Measurements from ENCODE around the gene IFNA5. TPM values are rescaled to one million over a fixed set of nuclear protein-coding genes. Genes with fewer than 3 reads are reported as not detected.

The IFNA5 gene
- total RNA-seq, 1 experiment from 2014 or later: not detected

GRCh38 chr9:21286659-21287058, 18.5 kb downstream of the IFNA5 start:
- ATAC-seq (no peak), DNase-seq (ENCODE audit: low read depth, low spot score) (no peak)
- ChIA-PET RAD21 (ENCODE audit: low non-redundant PET in 1 of 2, low total read pairs in 2 of 2, uncharacterized antibody in 2 of 2, unreplicated experiment in 2 of 2) (no interaction called here), CTCF (no interaction called here), POLR2A (no interaction called here)
- intact Hi-C loops (cut with micrococcal nuclease): no loop called here
- H3K79me2 ChIP-seq (ENCODE audit: insufficient read depth, low read length): no peaks in the 10 kb centered on the region
- H3K36me3 ChIP-seq (ENCODE audit: control insufficient read depth in 1 of 2, insufficient read depth in 2 of 2, low read length in 2 of 2): no peaks in the 10 kb centered on the region
- no peak overlapping the region for H3K4me2 ChIP-seq (ENCODE audit: low read length)
- H2AFZ ChIP-seq (ENCODE audit: low read depth, low read length, poor library complexity, severe bottlenecking): no peak overlapping the region
- no TSS peak for BruUV-seq (replicated peaks)
- no peak overlapping the region for H3K4me3 ChIP-seq (replicated peaks in 1 of 2; ENCODE audit: low read depth in 1 of 2, low read length in 2 of 2)
- no peak overlapping the region for H3K27ac ChIP-seq (ENCODE audit: low read depth, low read length)
- 0 out of 2 replicates have a peak, but pooled peaks cover 3% of the 10 kb centered on the region for H3K27me3 ChIP-seq (ENCODE audit: insufficient read depth, low read length)
- H3K9ac ChIP-seq (ENCODE audit: low read length): no peak overlapping the region
- TF ChIP-seq ATF3 (IDR thresholded peaks at IDR 0.05): no peak
- TF ChIP-seq FOSL1 (IDR thresholded peaks at IDR 0.05; ENCODE audit: low read depth): no peak
- no peak for TF ChIP-seq POLR2AphosphoS5 (IDR thresholded peaks at IDR 0.05; ENCODE audit: low read depth, low read length)
- TF ChIP-seq CBX3 (IDR thresholded peaks at IDR 0.05; ENCODE audit: low read depth): no peak
- no peak for TF ChIP-seq RAD21 (IDR thresholded peaks at IDR 0.05; ENCODE audit: low read depth)
- no peak for TF ChIP-seq SIN3A (IDR thresholded peaks at IDR 0.05; ENCODE audit: low read depth)
- no peak for TF ChIP-seq YY1 (IDR thresholded peaks at IDR 0.05; ENCODE audit: extremely low read depth, insufficient replicate concordance, low read depth, low read length)
- TF ChIP-seq CEBPB (IDR thresholded peaks at IDR 0.05; ENCODE audit: low read depth): no peak
- no peak for TF ChIP-seq SP1 (IDR thresholded peaks at IDR 0.05; ENCODE audit: low read depth)
- TF ChIP-seq POLR2A (IDR thresholded peaks at IDR 0.05; ENCODE audit: borderline replicate concordance, extremely low read depth, insufficient read depth, insufficient read length): no peak
- TF ChIP-seq EGR1 (IDR thresholded peaks at IDR 0.05; ENCODE audit: low read depth): no peak
- H4K20me1 ChIP-seq (ENCODE audit: insufficient read depth): no peaks in the 10 kb centered on the region
- no peaks in the 10 kb centered on the region for H3K9me3 ChIP-seq (ENCODE audit: control insufficient read depth in 1 of 2, insufficient read depth in 1 of 2, low read depth in 1 of 2, low read length in 2 of 2)
- H3K4me1 ChIP-seq (ENCODE audit: control insufficient read depth in 1 of 2, insufficient read depth in 2 of 2, low read length in 2 of 2): no peaks in the 10 kb centered on the region
- no peaks in the 10 kb centered on the region for H3K9me2 ChIP-seq (ENCODE audit: insufficient read depth)

- intact Hi-C loops (cut with micrococcal nuclease): no loop called here
- Histone ChIP-seq H3K36me3 (ENCODE audit: control insufficient read depth in 1 of 2, insufficient read depth in 2 of 2, low read length in 2 of 2) (no peaks in the 10 kb centered on the region), H3K4me3 (replicated peaks in 1 of 2; ENCODE audit: low read depth in 1 of 2, low read length in 2 of 2) (no peak overlapping the region), H3K27ac (ENCODE audit: low read depth, low read length) (no peak overlapping the region), H3K9me2 (ENCODE audit: insufficient read depth) (no peaks in the 10 kb centered on the region), H3K79me2 (ENCODE audit: insufficient read depth, low read length) (no peaks in the 10 kb centered on the region), H3K9me3 (ENCODE audit: control insufficient read depth in 1 of 2, insufficient read depth in 1 of 2, low read depth in 1 of 2, low read length in 2 of 2) (no peaks in the 10 kb centered on the region), H4K20me1 (ENCODE audit: insufficient read depth) (no peaks in the 10 kb centered on the region), H3K27me3 (ENCODE audit: insufficient read depth, low read length) (0 out of 2 replicates have a peak, but pooled peaks cover 3% of the 10 kb centered on the region), H3K4me2 (ENCODE audit: low read length) (no peak overlapping the region), H3K9ac (ENCODE audit: low read length) (no peak overlapping the region), H2AFZ (ENCODE audit: low read depth, low read length, poor library complexity, severe bottlenecking) (no peak overlapping the region), H3K4me1 (ENCODE audit: control insufficient read depth in 1 of 2, insufficient read depth in 2 of 2, low read length in 2 of 2) (no peaks in the 10 kb centered on the region)
- no TSS peak for BruUV-seq (replicated peaks)
- DNase-seq (ENCODE audit: low read depth, low spot score) (no peak), ATAC-seq (no peak)
- CTCF ChIA-PET: no interaction called here
- RAD21 ChIA-PET (ENCODE audit: low non-redundant PET in 1 of 2, low total read pairs in 2 of 2, uncharacterized antibody in 2 of 2, unreplicated experiment in 2 of 2): no interaction called here
- POLR2A ChIA-PET: no interaction called here
- no peak for TF ChIP-seq EZH2phosphoT487 (IDR thresholded peaks at IDR 0.05; ENCODE audit: borderline replicate concordance)
- no peak for TF ChIP-seq CBX3 (IDR thresholded peaks at IDR 0.05; ENCODE audit: low read depth)
- TF ChIP-seq ZBTB33 (IDR thresholded peaks at IDR 0.05; ENCODE audit: extremely low read depth, insufficient replicate concordance, low read length): no peak
- no peak for TF ChIP-seq EZH2 (IDR thresholded peaks at IDR 0.05)
- TF ChIP-seq EGR1 (IDR thresholded peaks at IDR 0.05; ENCODE audit: low read depth): no peak
- TF ChIP-seq POLR2AphosphoS5 (IDR thresholded peaks at IDR 0.05; ENCODE audit: low read depth, low read length): no peak
- no peak for TF ChIP-seq ZNF274 (IDR thresholded peaks at IDR 0.05; ENCODE audit: low read depth, low read length)
- no peak for TF ChIP-seq ELF1 (IDR thresholded peaks at IDR 0.05; ENCODE audit: borderline replicate concordance, low read depth)
- no peak for TF ChIP-seq ATF3 (IDR thresholded peaks at IDR 0.05)
- TF ChIP-seq CEBPB (IDR thresholded peaks at IDR 0.05; ENCODE audit: low read depth): no peak
- TF ChIP-seq SRF (IDR thresholded peaks at IDR 0.05; ENCODE audit: low read depth): no peak
- no peak for TF ChIP-seq SP1 (IDR thresholded peaks at IDR 0.05; ENCODE audit: low read depth)
- no peak for TF ChIP-seq FOSL1 (IDR thresholded peaks at IDR 0.05; ENCODE audit: low read depth)
- no peak for TF ChIP-seq MAX (IDR thresholded peaks at IDR 0.05)
- no peak for TF ChIP-seq RAD21 (IDR thresholded peaks at IDR 0.05; ENCODE audit: low read depth)
These were observed 19.0 kb downstream of the IFNA5 start for GRCh38 chr9:21286099-21286498.

All from HCT116 (cell line).